H1 (cell line): Measurements from ENCODE around the gene TMPRSS15. TPM values are rescaled to one million over a fixed set of nuclear protein-coding genes. Genes with fewer than 3 reads are reported as not detected.

Source experiments
- BACH1 ChIP-seq: IDR thresholded peaks from 2 replicates; pipeline ENCODE4 v1.6.1; 2012; ENCODE audit warnings: low read length, improper control_type of control experiment
- GABPA ChIP-seq: IDR thresholded peaks from 2 replicates; pipeline ENCODE4 v1.6.1; 2011; ENCODE audit warnings: mild to moderate bottlenecking, low read length, moderate library complexity, borderline replicate concordance; ENCODE audit not compliant: insufficient read depth
- JUN ChIP-seq: IDR thresholded peaks from 2 replicates; pipeline ENCODE4 v1.6.1; 2011; ENCODE audit warnings: low read depth, mild to moderate bottlenecking, improper control_type of control experiment, low read length
- NRF1 ChIP-seq: IDR thresholded peaks from 2 replicates; pipeline ENCODE4 v1.6.1; 2011; ENCODE audit warnings: mild to moderate bottlenecking, low read depth, low read length, improper control_type of control experiment
- RAD21 ChIP-seq, 2 experiments: IDR thresholded peaks in 1 of 2; conservative IDR thresholded peaks in 1 of 2; 2 replicates each; pipeline ENCODE4 v1.6.1; 2011; ENCODE audit warnings: low read depth in 2 of 2, low read length in 2 of 2, improper control_type of control experiment in 1 of 2, inconsistent platforms in 1 of 2, mild to moderate bottlenecking in 1 of 2, moderate library complexity in 1 of 2
- SP1 ChIP-seq: IDR thresholded peaks from 2 replicates; pipeline ENCODE4 v1.6.1; 2011; ENCODE audit warnings: low read depth, low read length
- SRF ChIP-seq: IDR thresholded peaks from 2 replicates; pipeline ENCODE4 v1.6.1; 2011; ENCODE audit warnings: mild to moderate bottlenecking, low read depth, low read length, moderate library complexity
- SUZ12 ChIP-seq: fragments of 200-600 bp; sonication (generic); IDR thresholded peaks from 2 replicates; pipeline ENCODE4 v1.6.1; 2012; ENCODE audit warnings: mild to moderate bottlenecking, inconsistent platforms, low read length, moderate library complexity, mixed read lengths
- ZNF274 ChIP-seq: IDR thresholded peaks from 2 replicates; pipeline ENCODE4 v1.7.0; 2012; ENCODE audit warnings: low read length, borderline replicate concordance; ENCODE audit errors: extremely low read depth
- polyA plus RNA-seq, 7 experiments: library from polyadenylated mRNA; depleted of rRNA in 3 of 7; stranded (reverse) in 5 of 7; unstranded in 2 of 7; fragments of >200 nt in 5 of 7; fragments of 200-250 nt in 2 of 7; gene quantifications; 1 replicate in 5 of 7; 2 replicates in 1 of 7; 4 replicates in 1 of 7; pipeline versions ENCODE4 v1.2.1 to v1.2.3, GENCODE V29; 2011 to 2013; ENCODE audit warnings: missing spikeins in 2 of 7, mixed read lengths in 2 of 7
- total RNA-seq: library from RNA; stranded (reverse); fragmentation: NEBNext Ultra II Directional; extraction: Animal tissue kit (Norgen Biotek cat#: 25700); gene quantifications from 2 replicates; pipeline ENCODE4 v1.2.1, GENCODE V29; 2021
- TF ChIP-seq, protein P1 (sequence below): fragments of 300-600 bp; sonication (generic); IDR thresholded peaks from 2 replicates; pipeline ENCODE4 v1.7.1; 2012; ENCODE audit warnings: low read length, moderate library complexity, mild to moderate bottlenecking, inconsistent platforms; ENCODE audit not compliant: insufficient replicate concordance

TMPRSS15 gene
- total and polyA plus RNA-seq, 2 of the 8 experiments (the other 6 are each of a cell fraction or from before 2014, with no cell fraction given) = not detected

DNA sequence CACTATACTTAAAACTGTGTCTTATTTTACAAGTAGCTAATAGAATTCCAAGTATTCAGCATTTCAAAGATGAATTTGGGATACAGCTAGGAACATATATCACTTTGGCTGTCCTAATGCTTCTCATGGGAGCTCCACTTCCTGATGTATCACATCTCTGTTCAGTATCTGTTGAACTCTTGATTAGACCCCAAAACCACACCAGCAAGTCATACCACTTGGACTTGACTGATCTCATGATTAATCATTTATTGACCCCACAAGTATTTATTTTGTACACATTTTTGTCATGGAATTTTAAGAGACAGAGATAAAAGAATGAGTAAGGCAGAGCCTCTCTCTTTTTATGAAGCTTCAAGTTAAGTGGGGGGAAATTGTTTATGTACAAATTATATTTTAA lies 30.0 kb downstream of the TMPRSS15 start (continued):
- TF ChIP-seq, protein P1, sequence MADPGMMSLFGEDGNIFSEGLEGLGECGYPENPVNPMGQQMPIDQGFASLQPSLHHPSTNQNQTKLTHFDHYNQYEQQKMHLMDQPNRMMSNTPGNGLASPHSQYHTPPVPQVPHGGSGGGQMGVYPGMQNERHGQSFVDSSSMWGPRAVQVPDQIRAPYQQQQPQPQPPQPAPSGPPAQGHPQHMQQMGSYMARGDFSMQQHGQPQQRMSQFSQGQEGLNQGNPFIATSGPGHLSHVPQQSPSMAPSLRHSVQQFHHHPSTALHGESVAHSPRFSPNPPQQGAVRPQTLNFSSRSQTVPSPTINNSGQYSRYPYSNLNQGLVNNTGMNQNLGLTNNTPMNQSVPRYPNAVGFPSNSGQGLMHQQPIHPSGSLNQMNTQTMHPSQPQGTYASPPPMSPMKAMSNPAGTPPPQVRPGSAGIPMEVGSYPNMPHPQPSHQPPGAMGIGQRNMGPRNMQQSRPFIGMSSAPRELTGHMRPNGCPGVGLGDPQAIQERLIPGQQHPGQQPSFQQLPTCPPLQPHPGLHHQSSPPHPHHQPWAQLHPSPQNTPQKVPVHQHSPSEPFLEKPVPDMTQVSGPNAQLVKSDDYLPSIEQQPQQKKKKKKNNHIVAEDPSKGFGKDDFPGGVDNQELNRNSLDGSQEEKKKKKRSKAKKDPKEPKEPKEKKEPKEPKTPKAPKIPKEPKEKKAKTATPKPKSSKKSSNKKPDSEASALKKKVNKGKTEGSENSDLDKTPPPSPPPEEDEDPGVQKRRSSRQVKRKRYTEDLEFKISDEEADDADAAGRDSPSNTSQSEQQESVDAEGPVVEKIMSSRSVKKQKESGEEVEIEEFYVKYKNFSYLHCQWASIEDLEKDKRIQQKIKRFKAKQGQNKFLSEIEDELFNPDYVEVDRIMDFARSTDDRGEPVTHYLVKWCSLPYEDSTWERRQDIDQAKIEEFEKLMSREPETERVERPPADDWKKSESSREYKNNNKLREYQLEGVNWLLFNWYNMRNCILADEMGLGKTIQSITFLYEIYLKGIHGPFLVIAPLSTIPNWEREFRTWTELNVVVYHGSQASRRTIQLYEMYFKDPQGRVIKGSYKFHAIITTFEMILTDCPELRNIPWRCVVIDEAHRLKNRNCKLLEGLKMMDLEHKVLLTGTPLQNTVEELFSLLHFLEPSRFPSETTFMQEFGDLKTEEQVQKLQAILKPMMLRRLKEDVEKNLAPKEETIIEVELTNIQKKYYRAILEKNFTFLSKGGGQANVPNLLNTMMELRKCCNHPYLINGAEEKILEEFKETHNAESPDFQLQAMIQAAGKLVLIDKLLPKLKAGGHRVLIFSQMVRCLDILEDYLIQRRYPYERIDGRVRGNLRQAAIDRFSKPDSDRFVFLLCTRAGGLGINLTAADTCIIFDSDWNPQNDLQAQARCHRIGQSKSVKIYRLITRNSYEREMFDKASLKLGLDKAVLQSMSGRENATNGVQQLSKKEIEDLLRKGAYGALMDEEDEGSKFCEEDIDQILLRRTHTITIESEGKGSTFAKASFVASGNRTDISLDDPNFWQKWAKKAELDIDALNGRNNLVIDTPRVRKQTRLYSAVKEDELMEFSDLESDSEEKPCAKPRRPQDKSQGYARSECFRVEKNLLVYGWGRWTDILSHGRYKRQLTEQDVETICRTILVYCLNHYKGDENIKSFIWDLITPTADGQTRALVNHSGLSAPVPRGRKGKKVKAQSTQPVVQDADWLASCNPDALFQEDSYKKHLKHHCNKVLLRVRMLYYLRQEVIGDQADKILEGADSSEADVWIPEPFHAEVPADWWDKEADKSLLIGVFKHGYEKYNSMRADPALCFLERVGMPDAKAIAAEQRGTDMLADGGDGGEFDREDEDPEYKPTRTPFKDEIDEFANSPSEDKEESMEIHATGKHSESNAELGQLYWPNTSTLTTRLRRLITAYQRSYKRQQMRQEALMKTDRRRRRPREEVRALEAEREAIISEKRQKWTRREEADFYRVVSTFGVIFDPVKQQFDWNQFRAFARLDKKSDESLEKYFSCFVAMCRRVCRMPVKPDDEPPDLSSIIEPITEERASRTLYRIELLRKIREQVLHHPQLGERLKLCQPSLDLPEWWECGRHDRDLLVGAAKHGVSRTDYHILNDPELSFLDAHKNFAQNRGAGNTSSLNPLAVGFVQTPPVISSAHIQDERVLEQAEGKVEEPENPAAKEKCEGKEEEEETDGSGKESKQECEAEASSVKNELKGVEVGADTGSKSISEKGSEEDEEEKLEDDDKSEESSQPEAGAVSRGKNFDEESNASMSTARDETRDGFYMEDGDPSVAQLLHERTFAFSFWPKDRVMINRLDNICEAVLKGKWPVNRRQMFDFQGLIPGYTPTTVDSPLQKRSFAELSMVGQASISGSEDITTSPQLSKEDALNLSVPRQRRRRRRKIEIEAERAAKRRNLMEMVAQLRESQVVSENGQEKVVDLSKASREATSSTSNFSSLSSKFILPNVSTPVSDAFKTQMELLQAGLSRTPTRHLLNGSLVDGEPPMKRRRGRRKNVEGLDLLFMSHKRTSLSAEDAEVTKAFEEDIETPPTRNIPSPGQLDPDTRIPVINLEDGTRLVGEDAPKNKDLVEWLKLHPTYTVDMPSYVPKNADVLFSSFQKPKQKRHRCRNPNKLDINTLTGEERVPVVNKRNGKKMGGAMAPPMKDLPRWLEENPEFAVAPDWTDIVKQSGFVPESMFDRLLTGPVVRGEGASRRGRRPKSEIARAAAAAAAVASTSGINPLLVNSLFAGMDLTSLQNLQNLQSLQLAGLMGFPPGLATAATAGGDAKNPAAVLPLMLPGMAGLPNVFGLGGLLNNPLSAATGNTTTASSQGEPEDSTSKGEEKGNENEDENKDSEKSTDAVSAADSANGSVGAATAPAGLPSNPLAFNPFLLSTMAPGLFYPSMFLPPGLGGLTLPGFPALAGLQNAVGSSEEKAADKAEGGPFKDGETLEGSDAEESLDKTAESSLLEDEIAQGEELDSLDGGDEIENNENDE = no peak
- TF ChIP-seq ZNF274 (no peak), JUN (no peak), NRF1 (no peak), SRF (no peak), RAD21 (IDR thresholded peaks at IDR 0.05 in 1 of 2, conservative IDR thresholded peaks at IDR 0.05 in 1 of 2; ENCODE audit: low read depth in 2 of 2, low read length in 2 of 2) (no peak), BACH1 (no peak), SP1 (no peak), SUZ12 (no peak), GABPA (no peak)
- TF ChIP-seq, all 59 proteins: peak for 0
